K562 (cell line): Measurements from ENCODE around the gene PHACTR2. TPM values are rescaled to one million over a fixed set of nuclear protein-coding genes. Genes with fewer than 3 reads are reported as not detected.

ENCODE experiments used
- ATAC-seq: fragments of 200-7000 bp; cut with Tn5 transposase; 3 replicates; pipeline ENCODE4 v1.9.1; 2020; ENCODE audit warnings: moderate library complexity
- BruUV-seq: library from RNA; stranded (reverse); fragments of 400-500 nt; replicated peaks from 2 replicates; lab custom pipeline; 2021; lab: Mats Ljungman, UMichigan
- CTCF ChIA-PET: fragments of 300-600 bp; formaldehyde crosslinking; extraction: SDS; loops from one replicate; lab custom pipeline; 2021; ENCODE audit warnings: low intra/inter-chr PET ratio; lab: Yijun Ruan, JAX
- POLR2A ChIA-PET: fragments of 300-600, 350-650 bp; sonication (Branson Sonifier 250); formaldehyde crosslinking; extraction: SDS; loops from one replicate; lab custom pipeline; 2021; ENCODE audit warnings: antibody characterized with exemption, inconsistent platforms; lab: Yijun Ruan, JAX
- DNase-seq, 4 experiments: peaks; one replicate each; pipeline versions ENCODE4 v3.0.0 to v3.0.0-alpha.2; 2011 to 2018; ENCODE audit warnings: low spot score in 3 of 4, mixed read lengths in 3 of 4; ENCODE audit errors: extremely low read depth in 1 of 4
- FAIRE-seq: peaks from 2 replicates; lab custom pipeline; 2011; peaks lifted over from hg19 to GRCh38; lab: Jason Lieb, UNC
- H2AFZ ChIP-seq: 2 replicates; pipeline ENCODE4 v1.6.0; 2011; ENCODE audit warnings: low read depth, low read length, control low read depth, inconsistent platforms
- H3K27ac ChIP-seq: fragments of 200-600 bp; 3 replicates; pipeline ENCODE4 v1.8.0; 2011; ENCODE audit warnings: low read depth, mild to moderate bottlenecking, control low read depth, inconsistent platforms, low read length, moderate library complexity, mixed read lengths; ENCODE audit errors: extremely low read depth
- H3K27me3 ChIP-seq, 2 experiments: fragments of 300-600 bp in 1 of 2; 2 replicates in 1 of 2; 3 replicates in 1 of 2; pipeline versions ENCODE4 v1.6.0 to v1.8.0; 2011; ENCODE audit warnings: inconsistent platforms in 2 of 2, low read length in 2 of 2, mild to moderate bottlenecking in 1 of 2, mixed read lengths in 1 of 2, moderate library complexity in 1 of 2; ENCODE audit not compliant: control insufficient read depth in 2 of 2, insufficient read depth in 2 of 2
- H3K36me3 ChIP-seq: fragments of 300-600 bp; 3 replicates; pipeline ENCODE4 v1.8.0; 2011; ENCODE audit warnings: mild to moderate bottlenecking, low read length, inconsistent platforms; ENCODE audit not compliant: control insufficient read depth, insufficient read depth
- H3K4me1 ChIP-seq, 2 experiments: fragments of 200-600 bp in 1 of 2; replicated peaks in 1 of 2; 2 replicates in 1 of 2; 3 replicates in 1 of 2; pipeline versions ENCODE4 v1.5.1 to v1.8.0; 2011; ENCODE audit warnings: inconsistent platforms in 2 of 2, low read length in 2 of 2, mild to moderate bottlenecking in 1 of 2, mixed read lengths in 1 of 2, moderate library complexity in 1 of 2; ENCODE audit not compliant: control insufficient read depth in 2 of 2, insufficient read depth in 2 of 2
- H3K4me2 ChIP-seq: 2 replicates; pipeline ENCODE4 v1.6.1; 2011; ENCODE audit warnings: low read length, control low read depth, inconsistent platforms, mixed read lengths; ENCODE audit not compliant: insufficient read depth
- H3K4me3 ChIP-seq: fragments of 200-600 bp; sonication (generic), shearing (Covaris generic); 2 replicates; pipeline ENCODE4 v1.5.1; 2016; ENCODE audit warnings: control low read depth, inconsistent platforms
- H3K79me2 ChIP-seq: fragments of 200-600 bp; 3 replicates; pipeline ENCODE4 v1.8.0; 2011; ENCODE audit warnings: low read length, inconsistent platforms; ENCODE audit not compliant: control insufficient read depth, insufficient read depth
- H3K9ac ChIP-seq, 2 experiments: 2 replicates each; pipeline versions ENCODE4 v1.6.0 to v1.6.1; 2011; ENCODE audit warnings: low read depth in 2 of 2, low read length in 2 of 2, control low read depth in 1 of 2, inconsistent platforms in 1 of 2, mild to moderate bottlenecking in 1 of 2, mixed read lengths in 1 of 2; ENCODE audit not compliant: insufficient read depth in 1 of 2
- H3K9me1 ChIP-seq: one replicate; pipeline ENCODE4 v1.6.0; 2011; ENCODE audit warnings: inconsistent platforms, mild to moderate bottlenecking, low read length, moderate library complexity; ENCODE audit not compliant: control insufficient read depth, insufficient read depth
- H3K9me3 ChIP-seq: replicated peaks from 2 replicates; pipeline ENCODE4 v1.5.1; 2011; ENCODE audit warnings: low read depth, low read length, inconsistent platforms; ENCODE audit not compliant: control insufficient read depth, insufficient read depth
- H4K20me1 ChIP-seq: replicated peaks from 2 replicates; pipeline ENCODE4 v1.6.1; 2011; ENCODE audit warnings: low read length, inconsistent platforms, mixed read lengths; ENCODE audit not compliant: control insufficient read depth, insufficient read depth
- BHLHE40 ChIP-seq: IDR thresholded peaks from 2 replicates; pipeline ENCODE4 v1.6.1; 2011; ENCODE audit warnings: low read length, improper control_type of control experiment
- CREM ChIP-seq: IDR thresholded peaks from 2 replicates; pipeline ENCODE4 v1.6.1; 2014; ENCODE audit warnings: antibody characterized with exemption, low read depth
- ELF4 ChIP-seq: fragments of 450-650 bp; formaldehyde crosslinking; IDR thresholded peaks from 2 replicates; pipeline ENCODE4 v1.4.0; 2022; ENCODE audit warnings: missing genetic modification characterization
- HDAC1 ChIP-seq, 2 experiments: fragments of 450-650 bp; IDR thresholded peaks; 2 replicates each; pipeline ENCODE4 v1.6.1; 2016 to 2017; ENCODE audit warnings: inconsistent platforms in 1 of 2, mild to moderate bottlenecking in 1 of 2, moderate library complexity in 1 of 2
- TCF3 ChIP-seq: sonication (generic); formaldehyde crosslinking; IDR thresholded peaks from 2 replicates; pipeline ENCODE4 v1.4.0; 2020; ENCODE audit warnings: mild to moderate bottlenecking, missing genetic modification reagents
- WGBS: fragments of 100-300 bp; shearing (Covaris generic); methylation state at CpG from one replicate; pipeline ENCODE4 v1.1.6; 2016; ENCODE audit warnings: low coverage, mixed read lengths; ENCODE audit not compliant: insufficient coverage; ENCODE audit errors: missing lambda C conversion rate; 5-methylcytosine and 5-hydroxymethylcytosine counted together
- in situ Hi-C: fragments of 300-500 bp; cut with MboI; formaldehyde crosslinking; loops from 4 replicates; pipeline ENCODE4 v1.15.0; 2018; ENCODE audit warnings: inconsistent platforms, mixed read lengths
- intact Hi-C: fragments of 100-400 bp; cut with micrococcal nuclease; formaldehyde crosslinking; loops from 2 replicates; pipeline ENCODE4 v1.14.2; 2022
- polyA plus RNA-seq, 8 experiments: library from polyadenylated mRNA; depleted of rRNA in 4 of 8; stranded (reverse) in 5 of 8; unstranded in 3 of 8; fragments of >200 nt; fragmentation: Nextera tagmentation in 2 of 8; fragmentation: Illumina TruSeq in 1 of 8; extraction: Ambion mirVana in 2 of 8; extraction: Trizol in 1 of 8; gene quantifications; 2 replicates each; pipeline versions ENCODE4 v1.2.1 to v1.2.3, GENCODE V29; 2011 to 2014; ENCODE audit warnings: inconsistent platforms in 1 of 8, missing spikeins in 1 of 8
- total RNA-seq, 7 experiments: library from RNA; depleted of rRNA in 6 of 7; stranded (reverse); fragments of >200 nt in 6 of 7; fragmentation: Illumina TruSeq in 2 of 7; extraction: Trizol in 2 of 7; gene quantifications; 2 replicates each; pipeline versions ENCODE4 v1.2.1 to v1.2.3, GENCODE V29; 2011 to 2021; ENCODE audit warnings: low replicate concordance in 1 of 7
- TF ChIP-seq, protein P1 (sequence below): sonication (generic); formaldehyde crosslinking; IDR thresholded peaks from 2 replicates; pipeline ENCODE4 v1.8.1; 2022; ENCODE audit warnings: missing genetic modification reagents

Gene PHACTR2
- total and polyA plus RNA-seq, 9 of the 15 experiments (the other 6 are each of a cell fraction or from before 2014, with no cell fraction given) = 5.3 to 52.5 (median 22.9) TPM

GRCh38 chr6:143673669-143674068, 4.1 kb upstream of the PHACTR2 start:
- DNase-seq (no peak), ATAC-seq (no peak), FAIRE-seq (no peak)
- no peak overlapping the region for H2AFZ ChIP-seq
- no peak overlapping the region for H3K4me2 ChIP-seq
- no peaks in the 10 kb centered on the region for H3K27me3 ChIP-seq
- no peak overlapping the region for H3K4me3 ChIP-seq
- intact Hi-C loops = no loop called here
- no peaks in the 10 kb centered on the region for H3K36me3 ChIP-seq
- peaks cover 0 to 5% of the 10 kb centered on the region in 2 experiments; a peak in 2 of 5 replicates for H3K4me1 ChIP-seq
- ChIA-PET POLR2A (no interaction called here), CTCF (no interaction called here)
- no peaks in the 10 kb centered on the region for H4K20me1 ChIP-seq
- in situ Hi-C loops = no loop called here
- H3K9ac ChIP-seq = no peak overlapping the region
- peaks cover 6% of the 10 kb centered on the region; the same call in 2 of the 3 replicates for H3K79me2 ChIP-seq
- no peak overlapping the region for H3K27ac ChIP-seq
- no peaks in the 10 kb centered on the region for H3K9me1 ChIP-seq
- BruUV-seq = no TSS peak
- H3K9me3 ChIP-seq = no peaks in the 10 kb centered on the region
- WGBS = 19% methylated on average over 4 of the region's 4 CpGs
- no peak for TF ChIP-seq HDAC1 (IDR thresholded peaks at IDR 0.05)
- no peak for TF ChIP-seq CREM
- TF ChIP-seq, protein P1, sequence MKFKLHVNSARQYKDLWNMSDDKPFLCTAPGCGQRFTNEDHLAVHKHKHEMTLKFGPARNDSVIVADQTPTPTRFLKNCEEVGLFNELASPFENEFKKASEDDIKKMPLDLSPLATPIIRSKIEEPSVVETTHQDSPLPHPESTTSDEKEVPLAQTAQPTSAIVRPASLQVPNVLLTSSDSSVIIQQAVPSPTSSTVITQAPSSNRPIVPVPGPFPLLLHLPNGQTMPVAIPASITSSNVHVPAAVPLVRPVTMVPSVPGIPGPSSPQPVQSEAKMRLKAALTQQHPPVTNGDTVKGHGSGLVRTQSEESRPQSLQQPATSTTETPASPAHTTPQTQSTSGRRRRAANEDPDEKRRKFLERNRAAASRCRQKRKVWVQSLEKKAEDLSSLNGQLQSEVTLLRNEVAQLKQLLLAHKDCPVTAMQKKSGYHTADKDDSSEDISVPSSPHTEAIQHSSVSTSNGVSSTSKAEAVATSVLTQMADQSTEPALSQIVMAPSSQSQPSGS (CRISPR knock-in tag) = no peak
- TF ChIP-seq BHLHE40 = 0 out of 2 replicates have a peak, but pooled peaks have one; percentile 25
- no peak for TF ChIP-seq ELF4 (CRISPR knock-in tag)
- no peak for TF ChIP-seq TCF3
